Fibroblast of villous mesenchyme (primary cell): ENCODE data around the gene PRUNE1. TPM values are rescaled to one million over a fixed set of nuclear protein-coding genes. Genes with fewer than 3 reads are reported as not detected.

Experiments used
- DNase-seq: peaks from one replicate; pipeline ENCODE4 v3.0.0-alpha.2; 2010; ENCODE audit warnings: low read depth
- H3K4me3 ChIP-seq: 2 replicates; pipeline ENCODE4 v1.5.1; 2011; ENCODE audit warnings: low read depth, mild to moderate bottlenecking, low read length
- CTCF ChIP-seq: IDR thresholded peaks from 2 replicates; pipeline ENCODE4 v1.5.1; 2012; ENCODE audit warnings: low read depth, mild to moderate bottlenecking, low read length; ENCODE audit not compliant: insufficient read depth
- total RNA-seq: library from RNA; depleted of rRNA; stranded (reverse); fragments of >200 nt; gene quantifications from 2 replicates; pipeline ENCODE4 v1.2.3, GENCODE V29; 2012

PRUNE1 gene
- total RNA-seq, 1 donor = 12.1 TPM

DNA sequence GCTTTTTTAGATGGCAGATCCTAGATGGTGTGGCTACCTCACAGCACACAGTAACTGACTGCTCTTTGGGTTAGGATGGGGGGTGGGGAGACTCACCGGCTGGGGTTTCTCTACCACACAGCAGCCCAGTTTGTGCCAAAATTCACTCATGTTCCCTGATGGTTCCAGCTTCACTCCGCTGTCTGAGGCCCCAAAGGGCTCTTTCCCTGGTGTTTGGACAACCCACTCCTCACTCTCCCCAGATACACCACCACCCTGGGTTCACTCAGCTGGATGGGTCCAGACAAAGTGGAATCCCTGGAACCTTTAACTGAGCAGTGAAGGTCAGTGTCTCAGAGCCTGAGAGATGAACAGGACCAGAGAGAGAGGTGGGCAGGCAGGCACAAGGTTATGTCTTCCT, 47.3 kb downstream of the PRUNE1 start:
- no peak for DNase-seq
- no peak overlapping the region for H3K4me3 ChIP-seq
- no peak for TF ChIP-seq CTCF

DNA sequence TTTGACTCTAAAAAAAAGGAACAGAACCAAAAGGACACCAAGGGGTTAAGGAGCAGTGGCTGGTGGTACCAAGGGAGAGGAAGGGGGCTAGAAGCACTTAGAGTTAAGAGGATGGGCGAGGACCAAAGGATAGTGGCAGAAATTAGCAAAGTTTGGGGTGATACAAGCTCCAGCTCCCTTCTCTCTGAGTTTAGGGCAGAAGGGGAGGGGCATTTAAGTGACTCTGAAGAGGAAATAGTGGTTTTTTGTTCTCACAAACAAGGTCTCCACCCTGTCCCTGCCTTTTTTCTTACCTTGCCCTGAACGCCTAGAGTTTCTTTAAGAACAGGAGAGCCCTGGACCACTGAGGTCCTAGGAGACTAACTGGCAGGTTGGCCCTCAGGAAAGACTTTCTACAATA, 47.9 kb downstream of the PRUNE1 start:
- DNase-seq = no peak
- H3K4me3 ChIP-seq = no peak overlapping the region
- TF ChIP-seq CTCF = no peak

DNA sequence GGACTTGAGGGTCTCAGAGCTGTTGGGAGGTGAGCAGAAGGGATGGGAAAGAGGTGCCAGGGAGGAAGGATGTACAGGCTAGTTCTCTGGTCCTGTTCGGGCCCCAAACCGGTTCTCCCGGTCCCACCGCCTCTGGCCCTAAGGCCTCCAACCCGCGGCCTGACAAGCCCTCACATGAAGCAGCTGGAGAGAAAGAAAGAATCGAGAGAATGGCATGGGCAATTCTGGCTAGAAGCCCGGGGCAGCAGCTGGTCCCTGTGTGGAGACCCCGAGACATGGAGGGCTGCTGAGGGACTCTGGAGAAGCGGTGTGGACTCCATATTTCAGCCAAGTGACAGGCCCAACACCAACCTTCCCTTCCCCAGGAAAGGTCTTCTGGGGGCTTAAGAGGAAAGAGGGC, 50.4 kb downstream of the PRUNE1 start:
- peak overlapping the region; percentile 78 for H3K4me3 ChIP-seq
- DNase-seq = peak; percentile 48
- no peak for TF ChIP-seq CTCF

DNA sequence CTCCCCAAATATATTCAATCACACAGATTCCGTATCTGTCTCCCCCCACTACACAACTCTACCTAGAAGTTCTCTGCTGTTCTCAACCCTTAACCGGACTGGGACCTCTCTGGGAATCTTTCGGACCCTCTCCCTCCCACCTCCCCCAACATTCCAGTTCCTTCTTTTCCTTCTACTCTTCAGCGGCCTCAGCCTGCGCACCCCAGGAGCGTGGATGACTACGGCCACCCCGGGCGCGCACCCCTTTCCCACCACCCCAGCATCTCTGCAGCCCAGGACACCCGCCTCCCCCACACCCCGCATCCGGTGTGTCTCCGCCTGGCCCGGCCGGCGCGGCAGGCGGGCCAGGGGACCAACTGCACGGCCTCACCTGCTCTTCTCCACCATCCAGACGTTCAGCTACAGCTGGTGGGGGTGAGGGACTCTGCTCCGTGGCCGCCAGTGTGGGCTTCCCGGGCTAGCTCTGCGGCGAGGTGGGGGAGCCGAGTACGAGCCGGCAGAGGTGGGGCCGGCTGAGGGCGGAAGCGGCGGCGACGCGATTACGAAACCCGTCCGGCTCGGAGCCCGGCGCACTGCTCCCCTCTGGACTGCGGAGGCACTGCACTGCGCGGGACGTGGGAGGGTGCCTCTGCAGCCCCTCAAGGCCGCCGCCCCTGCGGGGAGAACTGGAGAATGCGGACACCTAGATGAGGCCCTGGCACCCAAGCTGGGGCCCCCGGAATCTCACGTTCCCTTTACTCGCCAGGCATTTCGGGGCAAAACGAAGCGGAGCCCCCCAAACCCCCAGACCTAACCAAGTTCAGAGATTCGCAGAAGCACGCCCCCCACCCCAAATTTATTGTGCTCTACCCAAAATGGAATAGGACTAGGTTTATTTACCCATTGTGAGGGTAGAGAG, 51.1 kb downstream of the PRUNE1 start, which contains the start of gene CDC42SE1:
CDC42SE1 (minus strand) TSS at position 514 of the 898 bp plus-strand sequence. CDS start 3,892 bp downstream, outside the sequence.
- H3K4me3 ChIP-seq = peak within 1 kb of the TSS; percentile 78
- DNase-seq = peak; percentile 85
- peak; percentile 75 for TF ChIP-seq CTCF

- no peak for TF ChIP-seq CTCF
- DNase-seq = peak; percentile 70
- H3K4me3 ChIP-seq = peak within 1 kb of the TSS; percentile 78
Observed at GRCh38 chr1:151060007-151060656, 51.9 kb downstream of the PRUNE1 start, which contains the start of gene MLLT11. Gene MLLT11 (plus strand): TSS chr1:151060397. CDS start chr1:151067225, 6,828 bp downstream.

DNA sequence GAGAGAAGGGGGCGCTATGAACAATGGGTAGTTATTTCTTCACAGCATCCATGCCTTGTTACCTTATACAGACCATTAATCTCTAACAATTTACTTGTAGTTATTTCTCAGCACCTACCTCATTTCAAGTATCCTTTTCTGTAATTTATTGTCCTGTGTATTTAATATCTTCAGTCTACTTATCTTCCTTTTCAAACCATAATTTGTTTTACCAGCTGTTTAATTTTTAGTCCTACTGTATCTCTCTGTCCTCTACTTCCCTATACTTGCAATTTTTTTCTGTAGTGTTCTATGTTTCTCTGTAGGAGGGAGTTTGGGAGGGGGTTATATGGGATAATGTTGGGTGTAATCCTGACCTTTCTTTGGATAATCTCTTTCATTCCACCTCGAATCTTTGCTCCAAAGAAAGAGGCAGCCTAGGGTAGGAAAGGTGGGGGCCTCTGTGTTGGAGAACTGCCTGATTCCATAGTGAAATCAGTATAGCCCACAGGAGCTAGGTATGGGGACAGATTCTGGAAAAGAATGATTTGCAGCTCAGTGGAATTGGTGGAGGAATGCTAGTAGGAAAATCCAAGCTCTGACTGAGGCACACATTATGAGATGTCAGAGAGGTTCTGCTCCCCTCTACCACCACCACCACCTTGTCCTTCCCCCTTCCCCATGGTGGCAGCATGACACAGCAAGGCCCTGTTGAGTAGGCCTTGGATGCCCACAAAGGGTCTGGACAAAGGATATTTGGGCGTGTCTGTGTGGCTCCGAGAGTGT, 52.6 kb downstream of the PRUNE1 start:
- no peak for TF ChIP-seq CTCF
- H3K4me3 ChIP-seq = peak overlapping the region; percentile 78
- DNase-seq = no peak
